Esophagus (tissue), 2 donors: Measurements from ENCODE around the gene APOL3. TPM values are rescaled to one million over a fixed set of nuclear protein-coding genes. Genes with fewer than 3 reads are reported as not detected.
"Not testable (repeated sequence)": the region's sequence is repeated elsewhere in the genome, so short reads cannot be mapped to it uniquely, and the experiment has no call there.

Experiments used
- H3K27ac ChIP-seq, 2 donors: one replicate each; pipeline ENCODE4 v1.5.1; 2013; ENCODE audit warnings: low read depth in 2 of 2, mild to moderate bottlenecking in 2 of 2, inconsistent platforms in 1 of 2, low read length in 1 of 2, moderate library complexity in 1 of 2
- H3K27me3 ChIP-seq, 2 donors: one replicate each; pipeline ENCODE4 v1.6.1; 2013; ENCODE audit warnings: low read length in 2 of 2, control low read depth in 1 of 2, mild to moderate bottlenecking in 1 of 2; ENCODE audit not compliant: insufficient read depth in 2 of 2, control insufficient read depth in 1 of 2
- H3K36me3 ChIP-seq, 2 donors: one replicate each; pipeline ENCODE4 v1.6.1; 2013; ENCODE audit warnings: low read length in 1 of 2; ENCODE audit not compliant: control insufficient read depth in 2 of 2, insufficient read depth in 2 of 2
- H3K4me1 ChIP-seq, 2 donors: one replicate each; pipeline ENCODE4 v1.6.1; 2013; ENCODE audit warnings: low read length in 1 of 2; ENCODE audit not compliant: control insufficient read depth in 2 of 2, insufficient read depth in 2 of 2
- H3K4me3 ChIP-seq, 2 donors: one replicate each; pipeline ENCODE4 v1.5.1; 2013; ENCODE audit warnings: low read length in 2 of 2, mild to moderate bottlenecking in 2 of 2, low read depth in 1 of 2, moderate library complexity in 1 of 2
- H3K9me3 ChIP-seq, 2 donors: one replicate each; pipeline ENCODE4 v1.6.1; 2013; ENCODE audit warnings: mild to moderate bottlenecking in 2 of 2, low read depth in 1 of 2, low read length in 1 of 2, moderate library complexity in 1 of 2; ENCODE audit not compliant: control insufficient read depth in 2 of 2, insufficient read depth in 1 of 2
- WGBS, 2 donors: extraction: QIAGEN DNeasy Blood & Tissue Kit; methylation state at CpG; one replicate each; pipeline ENCODE4 v1.1.7; 2013; 5-methylcytosine and 5-hydroxymethylcytosine counted together
- polyA plus RNA-seq, 2 donors: library from polyadenylated mRNA; stranded (reverse); fragments of 200-250 nt; gene quantifications; one replicate each; pipeline ENCODE4 v1.2.3, GENCODE V29; 2013
- donor health status: healthy with polysubstance abuse.
- donor health status: Bipolar disorder and iron deficiency.

Gene APOL3
- polyA plus RNA-seq, 2 donors = 10.2 to 10.6 TPM

GRCh38 chr22:36154423-36154945 is 6.1 kb downstream of the APOL3 start:
- peaks cover 11 to 32% of the 10 kb centered on the region in 2 donors for H3K4me1 ChIP-seq
- H3K9me3 ChIP-seq = no peaks in the 10 kb centered on the region
- H3K27ac ChIP-seq = peak overlapping the region; percentile 81 to 85
- H3K36me3 ChIP-seq = peaks cover 0 to 5% of the 10 kb centered on the region in 2 donors
- no peak overlapping the region for H3K4me3 ChIP-seq
- WGBS, 2 donors = 80 to 86% methylated on average over 3 of the region's 3 CpGs
- H3K27me3 ChIP-seq = no peaks in the 10 kb centered on the region

DNA sequence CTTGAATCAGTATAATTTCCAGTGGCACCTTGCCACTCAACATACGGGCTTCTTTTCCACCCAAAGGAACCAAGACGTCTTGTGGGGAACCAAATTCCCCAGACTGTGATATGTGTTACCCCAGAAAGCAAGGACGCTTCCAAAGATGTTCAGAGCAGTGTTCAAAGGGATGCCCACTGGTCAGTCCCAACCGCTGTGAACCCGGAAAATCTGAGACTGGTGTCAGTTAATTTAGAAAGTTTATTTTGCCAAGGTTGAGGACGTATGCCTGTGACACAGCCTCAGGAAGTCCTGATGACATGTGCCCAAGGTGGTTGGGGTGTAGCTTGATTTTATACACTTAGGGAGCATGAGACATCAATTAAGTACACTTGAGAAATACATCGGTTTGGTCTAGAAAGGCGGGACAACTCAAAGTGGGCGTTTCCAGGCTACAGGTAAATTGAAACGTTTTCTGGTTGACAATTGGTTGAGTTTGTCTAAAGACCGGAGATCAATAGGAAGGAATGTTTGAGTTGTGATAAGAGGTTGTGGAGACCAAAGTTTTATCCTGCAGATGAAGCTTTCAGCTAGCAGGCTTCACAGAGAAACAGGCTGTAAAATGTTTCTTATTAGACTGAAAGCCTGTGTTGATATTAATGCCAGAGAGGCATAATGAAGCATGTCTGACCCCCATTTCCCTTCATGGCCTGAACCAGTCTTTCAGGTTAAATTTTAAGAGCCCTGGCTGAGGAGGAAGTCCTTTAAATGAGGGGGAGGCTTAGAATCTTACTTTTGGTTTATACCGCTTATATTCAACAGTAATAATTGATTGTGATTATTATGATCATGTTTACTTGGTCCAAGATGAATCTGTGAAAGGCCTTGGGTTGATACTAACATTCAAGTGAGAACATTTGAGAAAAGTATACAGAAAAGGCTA is 6.8 kb downstream of the APOL3 start:
- 61 to 79% methylated on average over 12 of the region's 12 CpGs for WGBS, 2 donors
- H3K36me3 ChIP-seq = peaks cover 0 to 5% of the 10 kb centered on the region in 2 donors
- peaks cover 11 to 28% of the 10 kb centered on the region in 2 donors for H3K4me1 ChIP-seq
- H3K9me3 ChIP-seq = no peaks in the 10 kb centered on the region
- H3K27ac ChIP-seq = peak overlapping the region in 1 of 2 donors; percentile 1
- H3K27me3 ChIP-seq = no peaks in the 10 kb centered on the region
- no peak overlapping the region for H3K4me3 ChIP-seq

DNA sequence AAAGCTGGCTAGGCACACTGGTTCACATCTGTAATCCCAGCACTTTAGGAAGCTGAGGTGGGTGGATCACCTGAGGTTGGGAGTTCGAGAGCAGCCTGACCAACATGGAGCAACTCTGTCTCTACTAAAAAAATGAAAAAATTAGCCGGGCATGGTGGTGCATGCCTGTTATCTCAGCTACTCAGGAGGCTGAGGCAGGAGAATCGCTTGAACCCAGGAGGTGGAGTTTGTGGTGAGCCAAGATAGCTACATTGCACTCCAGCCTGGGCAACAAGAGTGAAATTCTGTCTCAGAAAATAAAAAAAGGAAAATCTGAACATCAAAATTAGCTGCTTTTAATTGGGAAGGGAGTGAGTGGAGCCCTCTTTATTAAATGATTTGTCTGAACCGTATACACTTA is 7.7 kb downstream of the APOL3 start:
- H3K27me3 ChIP-seq, H3K9me3 ChIP-seq, H3K27ac ChIP-seq, H3K4me3 ChIP-seq, H3K36me3 ChIP-seq: not testable (repeated sequence)
- H3K4me1 ChIP-seq = peaks cover 11 to 22% of the 10 kb centered on the region in 2 donors
- 89 to 94% methylated on average over 4 of the region's 4 CpGs for WGBS, 2 donors

- 85 to 90% methylated on average over 3 of the region's 3 CpGs for WGBS, 2 donors
- Histone ChIP-seq H3K36me3 (peaks cover 0 to 9% of the 10 kb centered on the region in 2 donors), H3K4me1 (peaks cover 11 to 22% of the 10 kb centered on the region in 2 donors), H3K27ac (no peak overlapping the region), H3K4me3 (no peak overlapping the region), H3K27me3 (no peaks in the 10 kb centered on the region), H3K9me3 (no peaks in the 10 kb centered on the region)
Observed at GRCh38 chr22:36152088-36152487, 8.5 kb downstream of the APOL3 start.

GRCh38 chr22:36151006-36151595 is 9.5 kb downstream of the APOL3 start:
- Histone ChIP-seq H3K9me3 (no peaks in the 10 kb centered on the region), H3K4me1 (peaks cover 6 to 16% of the 10 kb centered on the region in 2 donors), H3K27me3 (no peaks in the 10 kb centered on the region), H3K4me3 (no peak overlapping the region), H3K36me3 (peaks cover 0 to 9% of the 10 kb centered on the region in 2 donors), H3K27ac (no peak overlapping the region)
- 72 to 78% methylated on average over 3 of the region's 3 CpGs for WGBS, 2 donors

- H3K27ac ChIP-seq = peak overlapping the region in 1 of 2 donors; percentile 7
- no peaks in the 10 kb centered on the region for H3K27me3 ChIP-seq
- 80 to 84% methylated on average over 4 of the region's 4 CpGs for WGBS, 2 donors
- H3K36me3 ChIP-seq = peaks cover 0 to 6% of the 10 kb centered on the region in 2 donors
- H3K4me3 ChIP-seq = no peak overlapping the region
- H3K4me1 ChIP-seq = peaks cover 0 to 4% of the 10 kb centered on the region in 2 donors
- H3K9me3 ChIP-seq = no peaks in the 10 kb centered on the region
Observed at GRCh38 chr22:36149441-36149840, 11.1 kb downstream of the APOL3 start.

- Histone ChIP-seq H3K9me3 (no peaks in the 10 kb centered on the region), H3K4me3 (no peak overlapping the region), H3K36me3 (peaks cover 4 to 9% of the 10 kb centered on the region in 2 donors), H3K27ac (no peak overlapping the region), H3K27me3 (no peaks in the 10 kb centered on the region), H3K4me1 (peaks cover 0 to 4% of the 10 kb centered on the region in 2 donors)
- 87 to 89% methylated on average over 8 of the region's 8 CpGs for WGBS, 2 donors
Observed at GRCh38 chr22:36148411-36148810, 12.1 kb downstream of the APOL3 start.

DNA sequence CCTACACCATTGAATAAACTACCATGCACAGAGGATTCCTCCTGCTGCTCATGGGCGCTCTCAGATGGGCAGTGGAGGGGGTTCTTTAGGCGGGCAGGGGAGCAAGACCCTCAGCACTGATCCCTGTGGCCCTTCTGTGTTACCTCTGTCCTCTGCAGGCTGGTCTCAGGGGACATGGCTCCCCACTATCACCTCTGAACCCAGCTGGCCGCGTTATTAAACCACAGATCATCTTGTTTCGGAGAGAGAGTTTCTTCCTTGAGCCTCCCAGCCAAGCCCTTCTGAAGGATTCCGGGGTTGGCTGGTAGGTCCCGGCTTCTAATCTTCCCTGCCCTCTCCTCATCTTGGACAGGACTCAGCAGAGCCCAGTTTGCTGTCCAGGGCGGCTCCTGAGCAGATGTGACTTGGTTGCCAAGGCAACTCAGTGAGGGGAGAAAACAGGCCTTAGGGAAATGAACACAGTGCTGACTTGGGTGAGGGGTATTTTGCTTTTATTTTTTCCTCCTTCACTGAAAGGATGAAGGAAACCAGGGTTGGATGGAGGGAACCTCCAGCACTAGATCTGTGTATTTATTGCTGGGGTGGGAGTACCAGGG is 13.3 kb downstream of the APOL3 start:
- Histone ChIP-seq H3K4me1 (peaks cover 0 to 4% of the 10 kb centered on the region in 2 donors), H3K27me3 (no peaks in the 10 kb centered on the region), H3K27ac (peak overlapping the region in 1 of 2 donors; percentile 9), H3K9me3 (no peaks in the 10 kb centered on the region), H3K36me3 (peaks cover 4 to 14% of the 10 kb centered on the region in 2 donors), H3K4me3 (no peak overlapping the region)
- WGBS, 2 donors = 81% methylated on average over 8 of the region's 8 CpGs

GRCh38 chr22:36145881-36146280 is 14.7 kb downstream of the APOL3 start:
- Histone ChIP-seq H3K36me3 (peaks cover 4 to 23% of the 10 kb centered on the region in 2 donors), H3K27me3 (no peaks in the 10 kb centered on the region), H3K27ac (peak overlapping the region in 1 of 2 donors; percentile 16), H3K4me3 (no peak overlapping the region), H3K9me3 (no peaks in the 10 kb centered on the region), H3K4me1 (peaks cover 0 to 4% of the 10 kb centered on the region in 2 donors)
- 48 to 56% methylated on average over 2 to 4 of the region's 4 CpGs for WGBS, 2 donors
